ENCODE data around the gene USP34. TPM values are rescaled to one million over a fixed set of nuclear protein-coding genes. Genes with fewer than 3 reads are reported as not detected.

The USP34 gene
- total RNA-seq, 6 experiments from 2014 or later, result 50.3 to 65.4 (median 58.5) TPM

- Mint-ChIP-seq H3K27ac (no peak overlapping the region), H3K27me3 (ENCODE audit: insufficient read depth) (no peaks in the 10 kb centered on the region; the same call in 1 of the 2 replicates), H3K4me3 (no peak overlapping the region), H3K36me3 (ENCODE audit: low read depth) (0 out of 2 replicates have a peak, but pooled peaks cover 5% of the 10 kb centered on the region), H3K9me3 (no peaks in the 10 kb centered on the region), H3K4me1 (ENCODE audit: low read depth) (peaks cover 16% of the 10 kb centered on the region; the same call in 1 of the 2 replicates)
- no peak for DNase-seq
- TF ChIP-seq, protein P1, sequence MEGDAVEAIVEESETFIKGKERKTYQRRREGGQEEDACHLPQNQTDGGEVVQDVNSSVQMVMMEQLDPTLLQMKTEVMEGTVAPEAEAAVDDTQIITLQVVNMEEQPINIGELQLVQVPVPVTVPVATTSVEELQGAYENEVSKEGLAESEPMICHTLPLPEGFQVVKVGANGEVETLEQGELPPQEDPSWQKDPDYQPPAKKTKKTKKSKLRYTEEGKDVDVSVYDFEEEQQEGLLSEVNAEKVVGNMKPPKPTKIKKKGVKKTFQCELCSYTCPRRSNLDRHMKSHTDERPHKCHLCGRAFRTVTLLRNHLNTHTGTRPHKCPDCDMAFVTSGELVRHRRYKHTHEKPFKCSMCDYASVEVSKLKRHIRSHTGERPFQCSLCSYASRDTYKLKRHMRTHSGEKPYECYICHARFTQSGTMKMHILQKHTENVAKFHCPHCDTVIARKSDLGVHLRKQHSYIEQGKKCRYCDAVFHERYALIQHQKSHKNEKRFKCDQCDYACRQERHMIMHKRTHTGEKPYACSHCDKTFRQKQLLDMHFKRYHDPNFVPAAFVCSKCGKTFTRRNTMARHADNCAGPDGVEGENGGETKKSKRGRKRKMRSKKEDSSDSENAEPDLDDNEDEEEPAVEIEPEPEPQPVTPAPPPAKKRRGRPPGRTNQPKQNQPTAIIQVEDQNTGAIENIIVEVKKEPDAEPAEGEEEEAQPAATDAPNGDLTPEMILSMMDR (IDR thresholded peaks at IDR 0.05), result no peak
Observed at GRCh38 chr2:61414674-61415073, 56.2 kb downstream of the USP34 start.

DNA sequence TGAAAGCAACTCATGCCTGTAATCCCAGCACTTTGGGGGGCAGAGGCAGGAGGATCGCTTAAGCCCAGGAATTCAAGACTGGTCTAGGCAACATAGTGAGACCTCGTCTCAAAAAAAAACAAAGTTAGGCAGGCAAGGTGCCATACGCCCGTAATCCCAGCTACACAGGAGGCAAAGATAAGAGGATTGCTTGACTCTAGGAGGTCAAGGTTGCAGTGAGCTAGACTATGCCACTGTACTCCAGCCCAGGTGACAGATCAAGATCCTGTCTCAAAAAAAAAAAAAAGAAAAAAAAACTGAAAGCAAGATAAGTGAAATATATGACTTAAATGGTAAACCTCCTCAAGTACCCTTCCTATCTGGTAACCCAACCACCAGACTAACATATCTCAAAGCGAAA, 59.8 kb downstream of the USP34 start:
- TF ChIP-seq, protein P1 (IDR thresholded peaks at IDR 0.05), result no peak
- H3K4me1 Mint-ChIP-seq (ENCODE audit: low read depth), result peaks cover 16% of the 10 kb centered on the region; the same call in 1 of the 2 replicates
- H3K27me3 Mint-ChIP-seq (ENCODE audit: insufficient read depth), result peaks cover 3% of the 10 kb centered on the region; the same call in 1 of the 2 replicates
- no peak overlapping the region for H3K4me3 Mint-ChIP-seq
- DNase-seq, result no peak
- no peak overlapping the region for H3K27ac Mint-ChIP-seq
- no peaks in the 10 kb centered on the region for H3K9me3 Mint-ChIP-seq
- 0 out of 2 replicates have a peak, but pooled peaks cover 5% of the 10 kb centered on the region for H3K36me3 Mint-ChIP-seq (ENCODE audit: low read depth)

- Mint-ChIP-seq H3K4me1 (ENCODE audit: low read depth) (peaks cover 16% of the 10 kb centered on the region; the same call in 1 of the 2 replicates), H3K4me3 (no peak overlapping the region), H3K36me3 (ENCODE audit: low read depth) (0 out of 2 replicates have a peak, but pooled peaks cover 5% of the 10 kb centered on the region), H3K27ac (no peak overlapping the region), H3K27me3 (ENCODE audit: insufficient read depth) (peaks cover 3% of the 10 kb centered on the region; the same call in 1 of the 2 replicates), H3K9me3 (no peaks in the 10 kb centered on the region)
- DNase-seq, result no peak
- TF ChIP-seq, protein P1 (IDR thresholded peaks at IDR 0.05), result no peak
Observed at GRCh38 chr2:61410185-61410584, 60.7 kb downstream of the USP34 start.

- Mint-ChIP-seq H3K27me3 (ENCODE audit: insufficient read depth) (peaks cover 3% of the 10 kb centered on the region; the same call in 1 of the 2 replicates), H3K9me3 (no peaks in the 10 kb centered on the region), H3K36me3 (ENCODE audit: low read depth) (no peaks in the 10 kb centered on the region; the same call in 1 of the 2 replicates), H3K4me1 (ENCODE audit: low read depth) (0 out of 2 replicates have a peak, but pooled peaks cover 7% of the 10 kb centered on the region), H3K27ac (no peak overlapping the region), H3K4me3 (no peak overlapping the region)
- TF ChIP-seq, protein P1 (IDR thresholded peaks at IDR 0.05), result no peak
- no peak for DNase-seq
Observed at GRCh38 chr2:61405813-61406212, 65.1 kb downstream of the USP34 start.

DNA sequence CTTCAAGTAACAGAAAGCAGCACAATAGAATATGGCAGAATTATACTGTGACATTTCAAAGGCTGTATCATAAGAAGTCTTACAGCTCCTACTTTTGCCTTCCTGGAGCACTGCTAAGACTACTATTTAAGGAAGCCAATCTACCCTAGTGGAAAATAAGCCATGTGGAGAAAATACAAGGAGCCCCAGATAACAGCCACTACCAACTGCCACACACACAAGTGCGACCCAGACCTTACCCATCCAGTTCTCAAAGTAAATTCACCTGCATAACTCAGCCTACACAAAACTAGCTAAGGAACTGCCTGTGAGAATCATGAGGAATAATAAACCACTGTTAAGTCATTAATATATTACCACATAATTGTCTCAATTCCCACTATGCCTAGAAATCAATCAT, 66.4 kb downstream of the USP34 start:
- Mint-ChIP-seq H3K36me3 (ENCODE audit: low read depth) (no peaks in the 10 kb centered on the region; the same call in 1 of the 2 replicates), H3K4me1 (ENCODE audit: low read depth) (no peaks in the 10 kb centered on the region), H3K4me3 (no peak overlapping the region), H3K27ac (no peak overlapping the region), H3K9me3 (no peaks in the 10 kb centered on the region), H3K27me3 (ENCODE audit: insufficient read depth) (peaks cover 3% of the 10 kb centered on the region; the same call in 1 of the 2 replicates)
- TF ChIP-seq, protein P1 (IDR thresholded peaks at IDR 0.05), result no peak
- DNase-seq, result no peak

Measured in HFFc6 (cell line).